GM18867 (cell line): ENCODE results near the gene DMRT3.

Experiments
- ATAC-seq: cut with Tn5 transposase; IDR thresholded peaks from one replicate; pipeline ENCODE4 v1.9.1; 2021; ENCODE audit warnings: mild to moderate bottlenecking, moderate library complexity; ENCODE audit not compliant: unreplicated experiment

The DMRT3 gene

DNA sequence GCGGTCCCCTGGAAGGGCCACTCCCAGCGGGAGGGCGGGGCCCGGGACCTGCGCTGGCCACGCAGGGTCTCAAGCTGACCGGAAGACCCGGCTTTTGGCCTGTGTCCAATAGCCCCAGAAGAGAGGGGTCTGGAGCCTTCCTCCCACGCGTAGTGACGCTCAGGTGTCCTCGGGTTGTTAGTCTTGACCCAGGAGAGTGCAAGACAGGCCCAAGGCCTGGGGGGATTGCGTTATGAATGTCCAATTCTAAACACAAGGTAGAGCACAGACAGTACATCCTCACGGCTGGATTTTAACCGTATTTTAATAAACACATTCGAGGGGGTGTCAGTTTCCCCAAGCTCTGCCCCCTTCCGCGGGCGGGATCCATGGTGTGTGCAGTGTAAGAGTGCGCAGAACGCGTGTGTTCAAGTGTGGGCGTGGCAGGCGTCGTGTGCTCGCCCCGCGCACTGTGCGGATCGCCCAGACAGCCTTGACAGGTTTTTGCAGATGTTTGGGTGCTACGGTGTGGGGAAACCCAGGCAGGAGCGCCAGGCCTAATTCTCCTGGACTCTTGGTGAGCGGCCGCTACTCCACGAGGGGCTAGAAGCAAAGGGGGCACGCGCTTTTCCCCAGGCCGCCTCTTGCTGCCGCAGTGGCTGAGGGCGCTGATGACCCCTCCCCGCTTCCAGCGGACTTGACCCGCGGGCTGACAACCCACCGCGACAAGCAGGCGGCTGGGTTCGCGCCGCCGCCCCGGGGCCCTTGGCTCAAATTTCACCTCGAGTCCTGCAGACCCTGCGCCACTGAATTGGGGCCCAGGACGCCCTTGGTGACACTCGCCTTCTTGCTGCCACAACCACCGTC is 6.1 kb upstream of the DMRT3 start:
- ATAC-seq: no peak

DNA sequence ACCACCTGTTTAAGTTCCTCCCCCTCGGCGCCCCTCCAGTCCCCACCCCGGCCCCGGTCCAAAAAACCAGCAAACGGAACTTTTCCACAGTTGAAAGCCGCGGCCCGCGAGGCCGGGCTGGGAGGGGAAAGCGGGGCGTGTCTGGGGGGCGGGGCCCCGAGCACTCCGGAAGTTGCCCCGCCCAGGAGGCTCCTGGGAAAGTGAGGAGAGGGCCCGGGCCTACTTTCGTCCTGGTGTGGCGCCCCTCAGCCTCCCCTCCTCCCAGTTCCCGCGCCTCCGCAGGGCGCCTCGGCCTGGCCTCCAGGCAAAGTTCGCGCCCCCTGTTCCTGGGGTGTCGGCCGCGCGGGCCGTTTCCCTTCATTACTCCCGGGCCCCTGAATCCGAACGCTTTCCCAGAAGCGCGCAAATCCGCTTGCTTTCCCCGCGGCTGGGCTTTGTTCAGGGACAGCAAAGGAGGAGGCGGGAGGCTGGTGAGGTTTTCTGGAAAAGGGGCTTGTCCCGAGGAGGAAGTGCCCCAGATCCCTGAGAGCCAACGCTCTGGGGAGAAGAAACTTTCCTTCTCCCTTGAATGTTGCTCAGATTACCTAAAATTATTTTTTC is 4.5 kb upstream of the DMRT3 start:
- ATAC-seq: no peak

DNA sequence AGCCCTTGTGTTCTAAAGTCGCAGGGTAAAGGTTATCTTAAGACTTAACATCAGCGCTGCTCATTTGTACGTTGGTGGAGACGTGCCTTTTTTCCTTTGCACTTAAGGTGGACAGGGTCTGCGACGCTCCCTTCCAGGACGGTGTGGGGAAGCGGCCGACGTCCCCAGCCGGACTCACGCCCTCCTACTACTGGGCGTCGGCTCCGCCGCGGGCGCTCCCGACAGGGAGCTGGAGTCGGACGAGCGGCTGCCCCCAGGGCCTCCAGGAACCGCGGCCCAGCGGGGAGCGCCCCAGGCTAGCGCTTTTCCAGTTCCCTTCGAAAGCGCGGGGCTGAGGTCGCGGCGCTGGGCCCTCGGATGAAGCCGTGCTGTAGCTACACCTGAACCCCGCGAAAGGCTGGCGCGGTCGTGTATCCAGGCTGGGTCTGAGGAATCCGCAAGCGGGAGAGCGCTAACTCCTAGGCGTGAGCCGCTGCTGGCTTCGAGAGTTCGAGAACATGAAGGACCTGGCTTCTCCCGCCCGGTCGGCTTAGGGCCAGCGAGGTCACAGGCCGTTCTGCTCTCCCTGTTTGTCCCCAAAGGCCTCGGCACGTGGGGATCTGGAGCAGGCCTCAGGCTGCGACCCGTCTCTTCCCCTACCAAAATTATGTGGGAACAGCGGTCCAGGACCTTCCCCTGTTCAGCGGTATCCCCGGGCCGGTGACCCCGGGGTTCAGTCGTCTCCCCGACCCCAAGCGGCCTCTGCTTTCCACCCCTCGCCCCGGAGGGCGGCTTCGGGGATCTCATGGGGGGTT is 3.8 kb upstream of the DMRT3 start:
- no peak for ATAC-seq

DNA sequence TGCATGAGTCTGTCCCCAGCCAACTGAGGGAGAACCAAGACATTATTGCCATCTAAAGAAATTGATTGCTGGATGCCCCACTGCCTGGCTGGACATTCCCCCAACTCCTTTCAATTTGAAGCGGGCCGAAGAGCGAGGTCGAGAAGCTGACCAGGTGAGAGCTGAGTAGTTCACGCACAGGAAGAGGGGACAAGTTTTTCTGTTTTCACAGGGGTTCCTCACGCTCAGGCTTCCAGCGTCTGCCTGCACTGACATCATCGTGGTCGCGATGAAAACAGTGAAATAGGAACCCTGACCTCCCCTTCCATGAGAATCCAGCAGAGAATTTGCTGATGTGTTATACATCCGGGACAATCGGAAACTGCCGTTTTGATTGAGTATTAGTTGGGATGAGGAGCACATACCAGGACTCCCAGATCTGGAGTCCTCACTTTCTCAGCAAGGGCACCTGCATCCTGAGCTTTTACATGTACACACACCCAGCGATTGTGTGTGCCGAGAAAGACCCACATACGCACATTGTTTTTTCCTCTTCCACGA is 3.1 kb upstream of the DMRT3 start:
- no peak for ATAC-seq

DNA sequence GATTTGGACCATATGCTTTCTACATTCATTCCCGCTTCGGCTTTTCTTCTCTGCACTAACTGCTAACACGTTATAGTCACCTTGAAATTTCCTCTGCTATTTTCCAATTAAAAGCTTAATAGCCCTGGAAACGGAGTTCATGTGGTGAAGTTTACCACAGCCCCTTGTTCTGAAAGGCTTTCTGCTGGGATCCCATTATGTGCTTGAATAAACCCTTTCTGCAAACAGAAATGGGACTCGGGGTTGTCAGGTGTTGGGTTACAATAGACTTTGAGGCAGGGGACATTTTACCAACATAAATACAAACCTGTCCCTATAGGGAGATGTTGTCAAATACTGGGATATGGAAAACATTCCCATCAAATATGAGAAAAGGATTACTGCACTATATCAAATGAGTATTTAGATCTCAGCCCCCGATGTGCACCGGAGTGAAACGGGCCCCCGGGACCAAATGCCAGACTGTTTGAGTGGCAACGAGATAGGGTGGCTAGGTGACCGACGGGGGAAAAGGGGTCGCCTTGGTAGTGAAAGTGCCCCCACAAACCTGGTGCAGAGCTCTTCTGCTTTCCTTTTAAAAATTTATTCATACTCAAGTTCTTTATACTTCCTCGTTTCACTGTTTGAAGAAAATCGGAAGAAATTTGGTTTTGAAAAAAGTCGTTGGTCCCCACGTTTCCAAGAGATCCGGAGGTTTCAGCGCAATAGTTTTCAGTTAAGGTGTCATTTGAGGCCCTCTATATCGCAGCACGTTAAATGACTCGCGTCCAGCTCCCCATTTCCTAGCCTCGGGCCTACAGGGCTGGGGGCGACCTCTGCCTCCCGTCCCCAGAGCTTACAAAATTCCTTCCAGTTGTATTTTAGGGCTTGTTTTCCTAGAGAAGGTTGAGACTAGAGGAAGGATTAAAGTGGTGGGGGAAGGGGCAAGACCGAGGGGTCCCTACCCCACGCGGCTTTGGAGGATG is 2.1 kb upstream of the DMRT3 start:
- no peak for ATAC-seq

DNA sequence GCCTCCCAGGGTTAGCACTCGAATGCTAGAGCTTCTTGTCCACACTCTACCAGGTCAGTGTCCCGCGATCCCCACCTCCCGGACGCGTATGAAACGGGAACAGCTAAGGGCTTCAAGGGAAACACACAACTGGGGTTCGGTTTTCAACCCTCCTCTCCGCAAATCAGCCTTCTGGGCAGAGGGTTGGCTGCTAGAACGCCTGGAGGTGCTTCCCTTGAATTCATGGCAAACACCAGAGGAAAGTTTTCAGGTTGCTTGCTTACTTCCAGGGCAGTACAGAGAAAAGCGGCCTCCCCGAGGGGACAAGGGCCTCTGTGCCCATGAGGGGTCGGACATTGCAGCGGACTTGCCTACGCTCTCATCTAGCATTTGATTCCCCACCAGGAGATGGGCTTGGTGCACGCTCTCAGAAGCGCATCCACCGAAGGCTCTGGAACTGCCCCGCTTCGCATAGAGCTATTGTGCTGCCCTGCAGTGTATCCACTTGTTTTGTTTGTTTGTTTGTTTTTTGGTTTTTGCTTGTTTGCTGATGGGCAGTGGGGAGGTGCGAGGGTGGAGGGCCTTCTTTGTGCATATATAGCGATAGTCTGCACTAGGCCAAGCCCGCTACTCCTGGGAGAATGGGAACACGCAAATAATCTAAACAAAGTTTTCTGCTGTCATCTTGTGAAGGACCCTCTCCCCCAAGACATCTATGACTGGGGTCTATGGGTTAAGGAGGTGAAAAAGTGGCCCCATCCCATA is 1.3 kb upstream of the DMRT3 start:
- no peak for ATAC-seq

DNA sequence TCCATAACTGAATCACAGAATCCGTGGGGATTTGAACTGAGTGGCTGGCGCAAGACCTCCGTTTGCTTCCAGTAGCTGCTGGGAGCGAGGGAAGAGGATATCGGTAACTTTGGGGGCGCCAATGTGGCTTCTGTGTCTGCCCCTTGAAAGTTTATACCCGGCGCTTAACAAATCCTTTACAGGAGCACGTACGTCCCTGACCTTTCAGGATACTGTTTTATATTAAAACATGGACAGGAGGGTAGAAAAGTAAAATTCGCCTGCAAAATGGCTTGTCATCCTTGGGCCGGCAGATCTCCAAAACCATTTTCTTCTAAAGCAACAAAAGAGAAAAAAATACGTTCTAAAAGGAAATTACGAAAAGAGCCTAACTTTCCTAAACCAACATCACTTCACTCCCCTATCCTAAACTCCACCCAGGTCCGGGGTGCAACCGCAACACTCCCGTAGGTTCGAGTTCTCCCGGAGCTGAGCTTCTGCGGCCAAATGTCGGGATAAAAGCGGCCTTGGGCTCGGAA is 656 bp upstream of the DMRT3 start:
- ATAC-seq: no peak

DNA sequence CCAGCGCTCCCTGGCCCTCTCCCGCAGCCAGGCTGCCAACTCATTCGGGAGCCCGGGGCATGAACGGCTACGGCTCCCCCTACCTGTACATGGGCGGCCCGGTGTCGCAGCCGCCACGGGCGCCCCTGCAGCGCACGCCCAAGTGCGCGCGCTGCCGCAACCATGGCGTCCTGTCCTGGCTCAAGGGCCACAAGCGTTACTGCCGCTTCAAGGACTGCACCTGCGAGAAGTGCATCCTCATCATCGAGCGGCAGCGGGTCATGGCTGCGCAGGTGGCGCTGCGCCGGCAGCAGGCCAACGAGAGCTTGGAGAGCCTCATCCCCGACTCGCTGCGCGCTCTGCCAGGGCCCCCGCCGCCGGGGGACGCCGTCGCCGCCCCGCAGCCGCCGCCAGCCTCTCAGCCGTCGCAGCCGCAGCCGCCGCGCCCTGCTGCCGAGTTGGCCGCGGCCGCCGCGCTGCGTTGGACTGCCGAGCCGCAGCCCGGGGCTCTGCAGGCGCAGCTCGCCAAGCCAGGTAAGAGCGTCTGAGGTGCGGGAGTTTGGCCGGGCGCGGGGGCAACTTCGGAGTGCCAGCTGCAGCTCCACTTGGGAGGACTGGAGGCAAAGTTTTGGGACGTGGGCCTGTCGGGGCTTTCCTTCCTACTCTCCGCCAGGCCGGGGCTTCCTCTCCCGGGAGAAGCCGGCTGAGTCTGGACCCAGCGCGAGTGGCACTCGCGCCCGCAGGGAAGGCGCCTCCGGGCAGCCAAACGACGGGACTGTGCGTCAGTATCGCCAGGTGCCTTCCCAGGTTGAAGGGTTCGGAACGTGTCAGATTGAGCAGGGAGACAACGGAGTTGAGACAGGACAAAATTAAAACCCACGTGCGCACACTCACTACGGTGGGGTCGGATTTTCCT is 735 bp downstream of the DMRT3 start:
- ATAC-seq: no peak

DNA sequence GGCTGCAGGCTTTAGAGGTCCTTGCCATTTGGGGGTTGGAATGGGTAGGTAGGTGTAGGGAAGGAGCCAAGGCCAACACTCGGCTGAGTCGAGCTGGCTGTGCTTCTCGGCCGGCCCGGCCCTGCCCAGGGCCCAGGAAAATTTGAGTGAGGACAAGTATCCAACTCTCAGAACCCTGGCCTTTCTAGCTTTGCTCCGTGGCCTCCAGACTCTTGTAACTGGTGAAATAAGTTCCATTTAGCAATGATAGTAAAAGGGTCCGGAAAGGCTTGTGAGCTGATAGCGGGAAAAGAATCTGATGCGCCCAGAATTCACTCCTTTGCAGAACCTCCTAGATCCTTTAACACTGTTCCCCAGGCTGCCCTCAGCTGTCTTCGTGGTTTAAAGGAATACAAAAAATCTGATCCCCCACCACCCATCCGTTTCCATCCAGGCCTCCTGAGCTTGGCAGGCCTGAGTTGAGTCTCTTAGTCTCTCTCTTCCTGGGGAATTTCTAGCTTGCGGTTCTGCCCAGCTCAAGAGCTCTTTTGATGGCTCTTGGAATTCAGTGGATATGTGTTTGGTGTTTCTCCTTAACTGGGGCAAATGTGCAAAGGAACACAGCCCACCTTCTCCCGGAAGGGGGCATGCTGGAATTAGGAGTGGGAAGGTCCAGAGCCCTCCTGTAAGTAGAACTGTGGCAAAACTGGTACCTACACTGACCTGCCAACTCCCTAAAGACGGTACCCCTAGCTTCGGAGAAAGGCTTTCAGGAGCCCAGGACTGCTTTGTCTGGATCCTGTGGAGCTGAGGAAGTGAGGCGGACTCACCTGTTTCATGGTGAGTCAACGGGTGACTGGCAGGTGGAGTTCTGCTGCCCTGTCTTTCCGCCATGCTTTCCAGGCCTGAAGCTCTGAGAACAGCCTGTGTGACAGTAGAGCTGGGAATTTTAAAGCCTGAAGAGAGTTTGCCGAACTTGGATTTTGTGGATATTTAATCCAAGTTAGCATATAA is 1.7 kb downstream of the DMRT3 start:
- no peak for ATAC-seq

DNA sequence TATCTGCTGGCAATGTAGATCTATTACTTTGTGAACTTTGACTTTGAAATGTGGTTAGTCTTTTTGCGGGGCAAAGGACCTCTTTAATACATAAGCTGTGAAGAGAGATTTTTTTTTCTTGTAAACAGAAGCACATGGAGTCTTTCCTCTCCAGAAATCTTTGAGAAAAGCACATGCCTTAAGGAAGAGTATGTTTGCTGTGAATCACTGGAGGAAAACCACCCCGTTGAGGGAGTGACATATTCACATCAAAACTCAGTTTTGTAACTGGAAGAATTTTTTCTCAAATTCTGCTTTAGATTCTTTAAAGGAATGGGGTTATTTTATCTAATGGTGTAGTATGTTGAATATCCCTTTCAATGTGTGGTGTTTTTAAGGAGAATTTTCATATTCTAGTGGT is 3.5 kb downstream of the DMRT3 start:
- no peak for ATAC-seq

DNA sequence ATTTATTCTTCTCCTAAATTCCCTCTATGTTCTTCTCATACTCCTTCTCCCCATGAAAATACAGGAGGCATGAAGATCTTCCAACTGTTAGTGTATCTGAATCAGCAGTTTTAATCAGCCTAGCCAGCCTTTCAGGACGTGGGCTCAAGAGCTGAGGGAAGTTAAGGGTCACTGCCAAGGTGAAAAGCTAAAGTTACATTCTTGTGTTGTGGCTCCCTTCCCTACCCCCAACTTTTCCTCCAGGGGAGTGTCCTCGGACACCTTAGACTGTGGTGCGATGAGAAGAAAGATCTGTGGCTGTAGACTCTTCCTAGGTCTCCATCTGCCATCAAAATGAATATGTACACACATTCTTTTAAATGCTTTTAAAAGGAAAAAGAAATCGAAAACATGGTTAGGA is 4.2 kb downstream of the DMRT3 start:
- no peak for ATAC-seq

DNA sequence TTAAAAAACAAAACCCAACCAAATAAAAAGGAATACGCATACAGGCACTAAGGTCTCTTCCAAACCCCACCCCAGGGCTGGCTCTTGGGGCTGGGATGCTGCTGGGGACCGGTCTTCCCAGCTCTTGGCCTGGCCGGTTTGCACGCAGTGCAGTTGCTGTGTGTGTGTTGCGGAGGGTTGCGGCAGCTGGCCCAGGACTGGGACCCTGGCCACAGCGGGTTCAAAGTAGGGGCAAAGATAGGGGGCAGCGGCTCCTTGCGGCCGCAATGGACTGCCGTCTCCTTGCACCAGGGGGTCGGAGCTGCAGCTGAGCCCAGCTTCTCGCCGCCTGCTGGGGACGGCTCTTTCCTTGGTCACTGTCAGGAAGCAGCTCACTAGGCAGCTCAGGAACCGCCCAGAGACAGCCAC is 5.0 kb downstream of the DMRT3 start:
- no peak for ATAC-seq

DNA sequence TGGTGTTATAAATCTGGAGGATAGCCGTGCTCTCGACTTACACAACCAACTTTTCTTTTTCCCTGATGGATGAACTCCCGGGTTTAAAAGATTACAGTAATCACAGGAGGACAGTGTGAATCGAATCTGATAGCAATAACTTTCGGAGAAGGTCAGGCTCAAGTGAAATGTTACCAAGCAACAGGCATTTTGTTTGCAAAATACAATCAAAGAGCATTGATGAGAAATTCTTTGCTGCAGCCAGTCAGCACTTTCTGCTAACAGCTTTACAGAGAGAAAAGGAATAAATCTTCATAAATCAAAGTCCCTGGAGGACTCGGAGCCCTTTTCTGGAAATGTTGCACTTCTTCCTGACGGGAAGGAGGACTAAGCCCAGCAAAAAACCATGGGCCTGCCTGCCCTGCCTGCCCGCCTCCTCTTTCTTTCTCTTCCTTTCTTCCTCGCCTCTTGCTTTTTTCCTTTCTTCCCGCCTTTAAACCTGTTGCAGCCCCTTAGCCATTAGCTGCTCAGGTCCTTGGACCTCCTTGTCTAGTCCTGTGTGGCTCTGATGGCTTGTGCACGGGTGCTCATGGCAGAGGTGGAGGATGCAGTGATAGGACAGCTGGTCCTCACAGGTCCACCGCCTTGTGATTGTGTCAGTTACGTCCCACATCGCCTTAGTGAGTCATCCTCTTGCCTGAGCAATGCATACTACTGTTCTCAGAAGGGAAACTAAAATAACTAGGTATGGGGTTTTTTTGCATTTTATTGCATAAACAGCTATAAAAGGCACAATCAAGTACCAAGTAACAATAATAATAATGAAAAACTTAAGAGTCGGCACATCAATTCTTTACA is 6.2 kb downstream of the DMRT3 start:
- no peak for ATAC-seq

DNA sequence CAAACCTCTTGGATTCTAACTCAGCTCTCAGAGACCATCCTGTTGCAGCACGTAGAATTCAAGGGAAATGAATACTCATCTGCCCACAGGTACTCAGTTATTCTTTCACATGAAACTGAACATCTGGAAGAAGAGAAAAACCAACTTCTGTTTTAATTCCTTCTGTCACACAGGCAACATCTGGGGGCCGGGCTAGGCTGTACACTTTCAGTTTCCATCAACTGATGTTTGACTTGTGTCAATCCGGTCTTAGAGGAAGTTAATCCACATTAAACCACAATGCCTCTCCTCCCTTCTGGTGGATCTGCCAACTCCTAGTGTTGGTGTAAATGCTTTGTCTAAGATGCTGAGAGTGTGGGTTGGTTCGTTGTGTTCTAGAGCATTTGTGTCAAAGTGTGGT is 17.6 kb downstream of the DMRT3 start:
- peak; percentile 67 for ATAC-seq

DNA sequence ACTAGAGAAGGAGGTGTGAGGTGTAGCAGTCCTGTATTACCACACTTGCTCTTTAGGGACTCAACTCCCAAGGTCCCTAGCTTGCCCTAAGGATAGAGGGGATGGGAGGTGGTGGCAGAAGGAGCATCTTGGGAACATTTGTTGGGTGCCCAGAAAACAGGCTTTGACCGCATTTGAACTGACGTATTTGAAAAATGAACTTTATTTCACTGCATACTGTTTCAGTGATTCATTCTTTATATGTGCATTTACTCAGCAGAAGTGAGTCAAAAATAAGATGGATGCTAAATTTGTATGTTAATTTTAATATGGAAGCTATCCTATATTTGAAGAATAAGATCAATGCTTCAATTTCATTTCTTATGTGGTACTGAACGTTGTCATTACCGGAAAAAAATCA is 18.7 kb downstream of the DMRT3 start:
- ATAC-seq: no peak

DNA sequence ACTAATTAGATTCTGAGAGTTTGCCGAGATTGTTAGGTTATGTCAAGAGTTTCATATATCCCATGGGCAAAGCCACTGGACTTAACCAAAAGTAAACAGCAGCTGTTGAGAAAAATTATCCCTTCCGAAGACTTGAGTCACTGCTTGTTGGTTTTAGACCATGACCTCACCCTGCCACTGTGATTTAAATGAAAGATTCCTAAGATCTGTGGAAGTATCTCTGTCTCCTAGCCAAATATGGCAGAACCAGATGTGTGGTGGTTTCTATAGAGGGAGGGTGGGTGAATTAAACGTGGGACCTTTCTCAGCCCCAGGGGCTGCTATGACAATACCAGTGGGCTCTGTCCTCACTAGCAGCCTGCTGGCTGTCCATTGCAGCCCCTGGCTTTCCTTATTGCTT is 19.3 kb downstream of the DMRT3 start:
- ATAC-seq: no peak
